Measurements from ENCODE around the gene CEP70.

- TF ChIP-seq CTCF (IDR thresholded peaks at IDR 0.05; ENCODE audit: low read depth, low read length, missing input control) = no peak
- TF ChIP-seq ATF3 (IDR thresholded peaks at IDR 0.05) = no peak
- no peak for TF ChIP-seq TAF1 (conservative IDR thresholded peaks at IDR 0.05)
- TF ChIP-seq GABPA (IDR thresholded peaks at IDR 0.05 in 1 of 2, conservative IDR thresholded peaks at IDR 0.05 in 1 of 2) = no peak
- no peak for TF ChIP-seq NR2F2 (IDR thresholded peaks at IDR 0.05)
- TF ChIP-seq FOXA1 (IDR thresholded peaks at IDR 0.05) = no peak
Observed at GRCh38 chr3:138542977-138543376, 51.1 kb downstream of the CEP70 start.

Data from liver (tissue), 3 donors.